Loucy (cell line): ENCODE measurements around the gene PPP2R3B.

Source experiments
- H2AFZ ChIP-seq: fragments of 200-600 bp; sonication (generic); 2 replicates; pipeline ENCODE4 v1.6.0; 2016; ENCODE audit warnings: antibody characterized with exemption, mild to moderate bottlenecking, low read length, moderate library complexity
- H3F3A ChIP-seq: fragments of 200-600 bp; 2 replicates; pipeline ENCODE4 v1.6.0; 2016; ENCODE audit warnings: antibody characterized with exemption, low read depth, mild to moderate bottlenecking
- H3K27me3 ChIP-seq: fragments of 200-600 bp; sonication (generic); 2 replicates; pipeline ENCODE4 v1.6.1; 2014; ENCODE audit warnings: low read length, mild to moderate bottlenecking; ENCODE audit not compliant: insufficient read depth, poor library complexity, severe bottlenecking
- H3K36me3 ChIP-seq: fragments of 200-600 bp; sonication (generic); 2 replicates; pipeline ENCODE4 v1.6.1; 2016; ENCODE audit warnings: low read length; ENCODE audit not compliant: insufficient read depth
- H3K4me1 ChIP-seq: fragments of 200-600 bp; sonication (generic); 2 replicates; pipeline ENCODE4 v1.5.1; 2014; ENCODE audit warnings: low read length, mild to moderate bottlenecking; ENCODE audit not compliant: insufficient read depth, poor library complexity, severe bottlenecking
- H3K4me2 ChIP-seq: fragments of 200-600 bp; sonication (generic); 2 replicates; pipeline ENCODE4 v1.6.0; 2014; ENCODE audit warnings: antibody characterized with exemption, low read length, low read depth, mild to moderate bottlenecking; ENCODE audit not compliant: poor library complexity, severe bottlenecking
- H3K4me3 ChIP-seq: fragments of 200-600 bp; sonication (generic); 2 replicates; pipeline ENCODE4 v1.5.1; 2014; ENCODE audit warnings: low read length, mild to moderate bottlenecking, mixed read lengths; ENCODE audit not compliant: poor library complexity, severe bottlenecking
- H3K79me2 ChIP-seq: fragments of 200-600 bp; sonication (generic); 2 replicates; pipeline ENCODE4 v1.6.1; 2014; ENCODE audit warnings: low read length; ENCODE audit not compliant: insufficient read depth
- H3K9ac ChIP-seq: fragments of 200-600 bp; sonication (generic); 2 replicates; pipeline ENCODE4 v1.6.0; 2014; ENCODE audit warnings: mild to moderate bottlenecking, low read depth, low read length, moderate library complexity; ENCODE audit not compliant: poor library complexity, severe bottlenecking
- H3K9me2 ChIP-seq: fragments of 200-600 bp; sonication (generic); replicated peaks from 2 replicates; pipeline ENCODE4 v1.6.1; 2016; ENCODE audit warnings: low read depth, low read length, mixed read lengths
- H3K9me3 ChIP-seq: fragments of 200-600 bp; sonication (generic); 2 replicates; pipeline ENCODE4 v1.6.1; 2014; ENCODE audit warnings: mild to moderate bottlenecking, antibody characterized with exemption, low read length, low read depth; ENCODE audit not compliant: insufficient read depth
- H4K20me1 ChIP-seq: fragments of 200-600 bp; sonication (generic); 2 replicates; pipeline ENCODE4 v1.6.0; 2014; ENCODE audit warnings: antibody characterized with exemption, low read length, mild to moderate bottlenecking; ENCODE audit not compliant: insufficient read depth, poor library complexity, severe bottlenecking
- EZH2phosphoT487 ChIP-seq: fragments of 200-600 bp; IDR thresholded peaks from 2 replicates; pipeline ENCODE4 v1.6.1; 2018; ENCODE audit warnings: antibody characterized with exemption, mild to moderate bottlenecking, moderate library complexity, borderline replicate concordance
- TF ChIP-seq, protein P1 (sequence below): fragments of 200-600 bp; sonication (generic); conservative IDR thresholded peaks from 2 replicates; pipeline ENCODE4 v1.5.1; 2014; ENCODE audit warnings: mild to moderate bottlenecking, antibody characterized with exemption, low read length

PPP2R3B gene

DNA sequence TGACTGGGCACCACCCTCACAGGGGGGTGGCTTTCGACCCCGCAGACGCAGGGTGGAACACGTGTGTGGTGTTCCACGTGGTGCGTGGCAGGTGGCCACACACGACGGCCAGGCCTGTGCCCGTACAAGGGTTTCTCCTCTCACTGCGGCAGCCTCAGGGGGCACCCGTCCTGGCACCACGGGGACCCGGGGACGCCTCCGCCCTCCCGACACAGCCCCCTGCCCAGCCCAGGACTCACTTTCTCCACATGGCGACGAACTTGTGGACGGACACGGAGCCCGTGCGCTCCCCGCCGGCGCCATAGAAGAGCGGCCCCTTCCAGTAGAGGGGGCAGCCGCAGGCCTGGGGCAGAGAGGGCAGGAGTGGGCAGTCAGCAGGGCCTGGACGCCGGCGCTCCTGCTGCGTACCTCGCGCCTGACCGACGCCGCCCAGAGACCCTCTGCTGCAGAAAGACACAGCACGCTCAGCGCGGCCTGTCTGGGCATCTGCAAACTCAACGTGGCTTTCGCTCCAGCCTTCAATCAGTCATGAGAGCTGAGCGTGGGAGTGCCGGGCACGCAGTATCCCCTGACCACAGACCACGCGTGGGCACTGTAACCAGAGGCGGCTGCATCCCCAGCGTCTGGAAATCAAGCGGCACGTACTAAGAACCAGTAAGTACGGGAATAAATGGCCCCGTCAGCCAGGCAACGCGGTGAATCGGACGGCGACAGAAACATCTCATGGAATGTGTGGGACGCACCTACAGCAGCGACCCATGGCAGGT lies 39.2 kb downstream of the PPP2R3B start:
- H3K36me3 ChIP-seq, result no peaks in the 10 kb centered on the region
- no peaks in the 10 kb centered on the region for H4K20me1 ChIP-seq
- no peaks in the 10 kb centered on the region for H3F3A ChIP-seq

DNA sequence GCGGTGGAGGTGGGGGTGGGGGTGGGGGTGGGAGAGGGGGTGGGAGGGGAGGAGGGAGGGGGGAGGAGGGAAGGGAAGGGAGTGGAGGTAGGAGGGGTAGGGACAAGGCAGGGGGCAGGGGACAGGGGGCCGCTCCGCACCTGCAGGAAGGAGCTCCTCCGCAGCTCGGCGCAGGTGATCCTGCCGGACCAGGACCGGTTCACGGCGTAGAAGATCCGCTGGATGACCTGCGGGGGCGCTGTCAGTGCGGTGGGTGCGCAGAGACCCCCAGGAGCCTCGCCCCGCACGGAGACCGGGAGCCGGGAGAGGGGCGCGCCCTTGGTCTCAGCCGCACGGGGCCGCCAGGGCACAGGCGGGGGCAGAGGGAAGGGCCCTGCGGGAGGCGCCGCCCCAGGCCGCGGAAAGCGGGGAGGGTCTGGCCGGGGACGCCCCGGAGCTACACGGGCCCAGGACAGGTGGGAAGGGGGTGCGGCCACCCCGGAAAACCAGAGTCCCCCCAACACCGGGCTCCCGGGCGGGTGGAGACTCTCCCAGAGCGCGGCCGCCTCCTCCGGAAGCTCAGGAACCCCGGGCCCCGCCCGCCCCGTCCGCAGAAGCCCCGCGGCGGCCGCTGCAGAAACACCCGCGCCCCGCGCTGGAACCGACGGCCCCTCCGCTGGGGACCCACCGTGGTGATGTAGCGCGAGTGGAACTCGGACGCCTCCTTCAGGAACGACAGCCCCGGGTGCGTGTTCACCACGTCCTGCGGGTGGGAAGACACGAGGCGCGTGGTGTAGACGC lies 40.5 kb downstream of the PPP2R3B start:
- no peaks in the 10 kb centered on the region for H3K9me2 ChIP-seq
- H3K79me2 ChIP-seq, result no peaks in the 10 kb centered on the region
- no peaks in the 10 kb centered on the region for H3K36me3 ChIP-seq
- H3K9ac ChIP-seq, result no peak overlapping the region
- H3F3A ChIP-seq, result no peaks in the 10 kb centered on the region
- no peaks in the 10 kb centered on the region for H3K9me3 ChIP-seq
- TF ChIP-seq, protein P1, sequence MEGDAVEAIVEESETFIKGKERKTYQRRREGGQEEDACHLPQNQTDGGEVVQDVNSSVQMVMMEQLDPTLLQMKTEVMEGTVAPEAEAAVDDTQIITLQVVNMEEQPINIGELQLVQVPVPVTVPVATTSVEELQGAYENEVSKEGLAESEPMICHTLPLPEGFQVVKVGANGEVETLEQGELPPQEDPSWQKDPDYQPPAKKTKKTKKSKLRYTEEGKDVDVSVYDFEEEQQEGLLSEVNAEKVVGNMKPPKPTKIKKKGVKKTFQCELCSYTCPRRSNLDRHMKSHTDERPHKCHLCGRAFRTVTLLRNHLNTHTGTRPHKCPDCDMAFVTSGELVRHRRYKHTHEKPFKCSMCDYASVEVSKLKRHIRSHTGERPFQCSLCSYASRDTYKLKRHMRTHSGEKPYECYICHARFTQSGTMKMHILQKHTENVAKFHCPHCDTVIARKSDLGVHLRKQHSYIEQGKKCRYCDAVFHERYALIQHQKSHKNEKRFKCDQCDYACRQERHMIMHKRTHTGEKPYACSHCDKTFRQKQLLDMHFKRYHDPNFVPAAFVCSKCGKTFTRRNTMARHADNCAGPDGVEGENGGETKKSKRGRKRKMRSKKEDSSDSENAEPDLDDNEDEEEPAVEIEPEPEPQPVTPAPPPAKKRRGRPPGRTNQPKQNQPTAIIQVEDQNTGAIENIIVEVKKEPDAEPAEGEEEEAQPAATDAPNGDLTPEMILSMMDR, result no peak
- TF ChIP-seq EZH2phosphoT487, result no peak
- H3K4me2 ChIP-seq, result no peak overlapping the region
- no peaks in the 10 kb centered on the region for H3K27me3 ChIP-seq
- no peak overlapping the region for H3K4me3 ChIP-seq
- no peaks in the 10 kb centered on the region for H3K4me1 ChIP-seq
- H2AFZ ChIP-seq, result no peak overlapping the region
- H4K20me1 ChIP-seq, result no peaks in the 10 kb centered on the region

More for the DNA sequence above, 39.2 kb downstream of the PPP2R3B start:
- Histone ChIP-seq H3K4me2 (no peak overlapping the region), H3K9me3 (no peaks in the 10 kb centered on the region), H3K9ac (no peak overlapping the region), H3K79me2 (no peaks in the 10 kb centered on the region), H3K27me3 (no peaks in the 10 kb centered on the region), H2AFZ (no peak overlapping the region), H3K4me1 (no peaks in the 10 kb centered on the region), H3K9me2 (no peaks in the 10 kb centered on the region), H3K4me3 (no peak overlapping the region)
- TF ChIP-seq EZH2phosphoT487, result no peak
- TF ChIP-seq, protein P1, result no peak

DNA sequence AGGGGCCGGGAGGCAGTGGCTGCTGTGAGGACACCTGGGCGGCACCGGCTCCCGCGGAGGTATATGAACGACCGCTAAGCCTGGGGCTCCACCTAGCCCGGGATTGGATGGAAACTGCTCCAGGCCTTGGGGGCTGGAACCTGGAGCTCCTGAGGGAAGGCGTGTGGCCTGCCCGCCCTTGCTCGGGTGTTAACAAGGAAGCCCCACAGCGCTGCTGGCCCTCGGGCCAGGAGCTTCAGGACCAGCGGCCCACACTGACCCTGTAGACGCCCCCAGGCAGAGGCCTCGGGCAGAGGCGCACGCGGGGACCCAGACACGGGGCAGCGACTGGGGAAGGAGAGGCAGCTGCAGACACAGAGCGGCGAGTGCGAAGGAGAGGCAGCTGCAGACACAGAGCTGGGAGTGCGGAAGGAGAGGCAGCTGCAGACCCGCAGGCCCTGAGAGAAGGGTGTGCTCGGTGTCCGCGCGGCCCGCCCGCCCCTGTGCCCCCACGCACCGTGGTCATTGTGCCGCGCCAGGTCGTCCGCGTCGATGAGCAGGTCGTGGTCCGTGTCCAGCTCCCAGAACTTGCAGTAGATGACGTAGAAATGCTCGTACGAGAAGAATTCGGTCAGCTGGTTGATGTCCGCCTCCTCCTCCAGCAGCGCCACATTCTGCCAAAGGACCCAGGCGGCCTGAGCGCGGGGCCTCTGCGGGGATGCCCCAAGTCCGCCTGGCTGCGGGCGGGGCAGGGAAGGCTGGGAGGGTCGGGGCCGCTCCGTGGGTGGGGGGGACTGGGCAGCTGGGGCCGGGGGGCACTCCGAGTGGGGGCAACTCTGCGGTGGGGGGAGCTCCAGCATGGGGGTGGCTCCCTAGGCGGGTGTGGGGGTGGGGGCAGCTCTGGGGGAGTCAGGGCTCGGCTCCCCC lies 41.4 kb downstream of the PPP2R3B start:
- Histone ChIP-seq H3K4me3 (no peak overlapping the region), H3F3A (no peaks in the 10 kb centered on the region), H3K36me3 (no peaks in the 10 kb centered on the region), H2AFZ (no peak overlapping the region), H3K4me1 (no peaks in the 10 kb centered on the region), H3K9ac (no peak overlapping the region), H3K9me2 (no peaks in the 10 kb centered on the region), H3K9me3 (no peaks in the 10 kb centered on the region), H4K20me1 (no peaks in the 10 kb centered on the region), H3K4me2 (no peak overlapping the region), H3K27me3 (no peaks in the 10 kb centered on the region), H3K79me2 (no peaks in the 10 kb centered on the region)
- TF ChIP-seq EZH2phosphoT487, result no peak
- TF ChIP-seq, protein P1, result no peak
